ENCODE measurements around the gene MYO7B. TPM values are rescaled to one million over a fixed set of nuclear protein-coding genes. Genes with fewer than 3 reads are reported as not detected.
A peak's percentile ranks its signal among the peaks of the same experiment; 100 is the strongest.

Gene MYO7B
- total RNA-seq, 6 experiments from 2014 or later, result 0.74 to 1.3 (median 0.98) TPM

- DNase-seq, result no peak
- H3K4me3 Mint-ChIP-seq, result no peak overlapping the region
- H3K27ac Mint-ChIP-seq, result 0 out of 2 replicates have a peak overlapping the region, but pooled peaks have one; percentile 31
- peaks cover 5% of the 10 kb centered on the region; the same call in 1 of the 2 replicates for H3K36me3 Mint-ChIP-seq (ENCODE audit: low read depth)
- TF ChIP-seq CTCF (IDR thresholded peaks at IDR 0.05), result no peak
- peaks cover 3% of the 10 kb centered on the region for H3K27me3 Mint-ChIP-seq (ENCODE audit: insufficient read depth)
- H3K4me1 Mint-ChIP-seq (ENCODE audit: low read depth), result peaks cover 34% of the 10 kb centered on the region
- H3K9me3 Mint-ChIP-seq, result no peaks in the 10 kb centered on the region
Measured at GRCh38 chr2:127624320-127624755, 88.9 kb downstream of the MYO7B start.

- no peaks in the 10 kb centered on the region for H3K9me3 Mint-ChIP-seq
- H3K4me1 Mint-ChIP-seq (ENCODE audit: low read depth), result peaks cover 28% of the 10 kb centered on the region
- H3K27ac Mint-ChIP-seq, result no peak overlapping the region
- no peak for TF ChIP-seq CTCF (IDR thresholded peaks at IDR 0.05)
- H3K36me3 Mint-ChIP-seq (ENCODE audit: low read depth), result peaks cover 5% of the 10 kb centered on the region; the same call in 1 of the 2 replicates
- H3K27me3 Mint-ChIP-seq (ENCODE audit: insufficient read depth), result peaks cover 3% of the 10 kb centered on the region
- no peak overlapping the region for H3K4me3 Mint-ChIP-seq
- DNase-seq, result no peak
Measured at GRCh38 chr2:127624756-127625571, 89.5 kb downstream of the MYO7B start.

GRCh38 chr2:127625572-127625951 is 90.1 kb downstream of the MYO7B start:
- H3K4me1 Mint-ChIP-seq (ENCODE audit: low read depth), result peaks cover 26% of the 10 kb centered on the region

GRCh38 chr2:127626175-127626574 is 90.7 kb downstream of the MYO7B start:
- Mint-ChIP-seq H3K36me3 (ENCODE audit: low read depth) (peaks cover 5% of the 10 kb centered on the region; the same call in 1 of the 2 replicates), H3K27me3 (ENCODE audit: insufficient read depth) (peaks cover 5% of the 10 kb centered on the region), H3K4me3 (no peak overlapping the region), H3K27ac (no peak overlapping the region; the same call in 1 of the 2 replicates), H3K9me3 (no peaks in the 10 kb centered on the region), H3K4me1 (ENCODE audit: low read depth) (peaks cover 26% of the 10 kb centered on the region)
- DNase-seq, result no peak
- TF ChIP-seq CTCF (IDR thresholded peaks at IDR 0.05), result no peak

More at GRCh38 chr2:127625572-127625951, 90.1 kb downstream of the MYO7B start:
- TF ChIP-seq CTCF (IDR thresholded peaks at IDR 0.05), result no peak
- Mint-ChIP-seq H3K27me3 (ENCODE audit: insufficient read depth) (peaks cover 3% of the 10 kb centered on the region), H3K36me3 (ENCODE audit: low read depth) (peaks cover 5% of the 10 kb centered on the region; the same call in 1 of the 2 replicates), H3K9me3 (no peaks in the 10 kb centered on the region), H3K27ac (no peak overlapping the region), H3K4me3 (no peak overlapping the region)
- no peak for DNase-seq

GRCh38 chr2:127626917-127627739 is 91.6 kb downstream of the MYO7B start:
- TF ChIP-seq CTCF (IDR thresholded peaks at IDR 0.05), result no peak
- peaks cover 5% of the 10 kb centered on the region; the same call in 1 of the 2 replicates for H3K36me3 Mint-ChIP-seq (ENCODE audit: low read depth)
- H3K4me1 Mint-ChIP-seq (ENCODE audit: low read depth), result peaks cover 21% of the 10 kb centered on the region

More at GRCh38 chr2:127626917-127627739, 91.6 kb downstream of the MYO7B start:
- Mint-ChIP-seq H3K27ac (no peak overlapping the region), H3K9me3 (no peaks in the 10 kb centered on the region), H3K4me3 (no peak overlapping the region), H3K27me3 (ENCODE audit: insufficient read depth) (peaks cover 6% of the 10 kb centered on the region)
- no peak for DNase-seq

Data from HFFc6 (cell line).